HG03159 (cell line): ENCODE results near the gene GRK5.

Source experiments
- ATAC-seq: cut with Tn5 transposase; IDR thresholded peaks from one replicate; pipeline ENCODE4 v1.9.1; 2021; ENCODE audit warnings: mild to moderate bottlenecking, moderate library complexity; ENCODE audit not compliant: unreplicated experiment

GRK5 gene

GRCh38 chr10:119373294-119374102 lies 166.1 kb downstream of the GRK5 start:
- no peak for ATAC-seq

- ATAC-seq: no peak
Observed at GRCh38 chr10:119374236-119374635, 166.9 kb downstream of the GRK5 start.

GRCh38 chr10:119375574-119376272 lies 168.4 kb downstream of the GRK5 start:
- no peak for ATAC-seq

GRCh38 chr10:119377451-119377957 lies 170.1 kb downstream of the GRK5 start:
- no peak for ATAC-seq

- no peak for ATAC-seq
Observed at GRCh38 chr10:119377958-119378736, 170.8 kb downstream of the GRK5 start.

- ATAC-seq: no peak
Observed at GRCh38 chr10:119378737-119379067, 171.3 kb downstream of the GRK5 start.

GRCh38 chr10:119379466-119380071 lies 172.2 kb downstream of the GRK5 start:
- no peak for ATAC-seq

- no peak for ATAC-seq
Observed at GRCh38 chr10:119383174-119383856, 175.9 kb downstream of the GRK5 start.

- ATAC-seq: no peak
Observed at GRCh38 chr10:119384127-119384526, 176.8 kb downstream of the GRK5 start.

GRCh38 chr10:119386666-119387065 lies 179.3 kb downstream of the GRK5 start:
- ATAC-seq: no peak

GRCh38 chr10:119388849-119389345 lies 181.5 kb downstream of the GRK5 start:
- no peak for ATAC-seq

GRCh38 chr10:119391440-119392251 lies 184.3 kb downstream of the GRK5 start:
- ATAC-seq: no peak

- no peak for ATAC-seq
Observed at GRCh38 chr10:119393019-119393418, 185.6 kb downstream of the GRK5 start.

GRCh38 chr10:119393421-119393820 lies 186.1 kb downstream of the GRK5 start:
- no peak for ATAC-seq

- ATAC-seq: no peak
Observed at GRCh38 chr10:119393845-119394244, 186.5 kb downstream of the GRK5 start.

GRCh38 chr10:119394657-119395279 lies 187.4 kb downstream of the GRK5 start:
- no peak for ATAC-seq

GRCh38 chr10:119395280-119396007 lies 188.1 kb downstream of the GRK5 start:
- ATAC-seq: no peak

GRCh38 chr10:119396008-119396708 lies 188.8 kb downstream of the GRK5 start:
- ATAC-seq: no peak
